Kidney (tissue), 14 donors: ENCODE results near the gene KASH5. TPM values are rescaled to one million over a fixed set of nuclear protein-coding genes. Genes with fewer than 3 reads are reported as not detected.

Experiments
- DNase-seq, 5 donors: peaks; one replicate each; pipeline ENCODE4 v3.0.0-alpha.2; 2013 to 2020
- FAIRE-seq: peaks from 2 replicates; lab custom pipeline; 2012; peaks lifted over from hg19 to GRCh38; lab: Jason Lieb, UNC
- H3K27ac ChIP-seq, 2 donors: one replicate each; pipeline ENCODE4 v1.7.0; 2013; ENCODE audit warnings: low read depth in 2 of 2, low read length in 2 of 2, inconsistent platforms in 1 of 2
- H3K27me3 ChIP-seq: one replicate; pipeline ENCODE4 v1.7.1; 2013; ENCODE audit warnings: low read length, inconsistent platforms; ENCODE audit not compliant: control insufficient read depth, insufficient read depth
- H3K36me3 ChIP-seq, 3 donors: one replicate each; pipeline versions ENCODE4 v1.7.0 to v1.7.1; 2013; ENCODE audit warnings: low read length in 3 of 3, control low read depth in 1 of 3, inconsistent platforms in 1 of 3; ENCODE audit not compliant: insufficient read depth in 3 of 3, control insufficient read depth in 2 of 3
- H3K4me1 ChIP-seq, 3 donors: one replicate each; pipeline versions ENCODE4 v1.7.0 to v1.7.1; 2013; ENCODE audit warnings: low read length in 3 of 3, inconsistent platforms in 1 of 3, low read depth in 1 of 3; ENCODE audit not compliant: control insufficient read depth in 2 of 3, insufficient read depth in 2 of 3
- H3K4me3 ChIP-seq, 3 donors: one replicate each; pipeline versions ENCODE4 v1.7.0 to v1.8.1; 2013; ENCODE audit warnings: low read length in 3 of 3, control low read depth in 1 of 3, inconsistent platforms in 1 of 3
- H3K9ac ChIP-seq, 3 donors: one replicate each; pipeline versions ENCODE4 v1.7.0 to v1.7.1; 2013; ENCODE audit warnings: low read length in 3 of 3, control low read depth in 1 of 3, inconsistent platforms in 1 of 3
- H3K9me3 ChIP-seq, 3 donors: one replicate each; pipeline versions ENCODE4 v1.7.0 to v1.7.1; 2013; ENCODE audit warnings: low read length in 3 of 3, control low read depth in 1 of 3, inconsistent platforms in 1 of 3; ENCODE audit not compliant: control insufficient read depth in 2 of 3, insufficient read depth in 1 of 3
- CTCF ChIP-seq: IDR thresholded peaks from 3 replicates; pipeline ENCODE4 v1.5.1; 2012; ENCODE audit warnings: mild to moderate bottlenecking, moderate library complexity, borderline replicate concordance; ENCODE audit not compliant: insufficient read depth; ENCODE audit errors: extremely low read depth
- intact Hi-C: fragments of 100-400 bp; cut with DNase I; formaldehyde crosslinking; loops from one replicate; pipeline ENCODE4 v1.11.1; 2022
- polyA plus RNA-seq: library from polyadenylated mRNA; stranded (reverse); fragments of 350-450 nt; fragmentation: Illumina TruSeq; extraction: RNeasy Lipid Tissue Mini Kit (QIAGEN cat#74804); gene quantifications from one replicate; pipeline ENCODE4 v1.2.3, GENCODE V29; 2014; ENCODE audit warnings: low read depth, low replicate concordance; ENCODE audit not compliant: insufficient read depth
- total RNA-seq: library from RNA; stranded (reverse); fragmentation: NEBNext Ultra II Directional; extraction: Animal tissue kit (Norgen Biotek cat#: 25700); gene quantifications from one replicate; pipeline ENCODE4 v1.2.1, GENCODE V29; 2021
- donor health status: control.
- donor health status: control.
- donor health status: control.
- donor health status: control.
- donor health status: control.
- donor health status: DM: yes; HTN: yes; CAD: no.
- donor health status: Normal renal cell carcinoma (clear cell type).

KASH5 gene
- total and polyA plus RNA-seq, 2 donors from 2014 or later = not detected

DNA sequence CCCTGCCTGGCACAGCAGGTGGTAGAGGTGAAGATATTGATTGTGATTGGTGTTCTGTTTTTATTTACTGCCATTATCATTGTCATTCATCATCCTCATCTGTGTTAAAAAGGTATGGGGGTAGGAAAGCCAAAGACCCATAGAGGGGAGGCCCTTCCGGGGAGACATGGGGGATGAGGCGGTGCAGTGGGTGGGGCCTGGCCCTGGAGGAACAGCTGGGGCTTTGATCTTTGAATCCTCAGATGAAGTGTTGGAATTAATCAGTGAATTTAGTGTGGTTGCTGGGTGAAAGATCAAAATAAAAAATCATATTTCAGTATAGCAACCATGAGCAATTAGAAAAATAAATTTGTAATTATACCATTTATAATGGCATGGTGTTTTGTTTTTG is 27.8 kb downstream of the KASH5 start:
- no peak for TF ChIP-seq CTCF
- Histone ChIP-seq H3K4me3 (no peak overlapping the region), H3K9me3 (no peaks in the 10 kb centered on the region), H3K36me3 (no peaks in the 10 kb centered on the region), H3K27me3 (peaks cover 13% of the 10 kb centered on the region), H3K27ac (no peak overlapping the region), H3K4me1 (no peaks in the 10 kb centered on the region), H3K9ac (no peak overlapping the region)
- no peak for FAIRE-seq
- intact Hi-C loops = no loop called here
- DNase-seq = no peak

DNA sequence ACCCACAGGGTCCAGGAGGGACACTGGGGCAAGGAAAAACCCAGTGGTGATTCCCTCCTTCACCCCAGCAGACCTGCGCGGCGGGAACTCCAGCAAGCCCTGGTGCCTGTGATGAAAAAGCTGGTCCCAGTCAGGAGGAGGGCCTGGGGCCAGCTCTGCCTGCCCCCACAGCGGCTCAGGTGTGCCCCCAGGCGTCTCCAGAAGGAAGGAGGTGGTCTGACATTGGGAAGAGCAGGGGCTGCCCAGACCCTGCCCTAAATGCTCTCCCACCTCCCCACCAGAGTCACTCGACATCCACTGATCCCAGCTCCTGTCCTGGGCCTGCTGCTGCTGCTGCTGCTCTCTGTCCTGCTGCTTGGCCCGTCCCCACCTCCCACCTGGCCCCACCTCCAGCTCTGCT is 29.0 kb downstream of the KASH5 start:
- no peak for TF ChIP-seq CTCF
- H3K4me3 ChIP-seq = no peak overlapping the region
- intact Hi-C loops = no loop called here
- H3K4me1 ChIP-seq = no peaks in the 10 kb centered on the region
- H3K27ac ChIP-seq = no peak overlapping the region
- DNase-seq = no peak
- FAIRE-seq = no peak
- no peaks in the 10 kb centered on the region for H3K9me3 ChIP-seq
- peaks cover 18% of the 10 kb centered on the region for H3K27me3 ChIP-seq
- no peaks in the 10 kb centered on the region for H3K36me3 ChIP-seq
- H3K9ac ChIP-seq = no peak overlapping the region

- Histone ChIP-seq H3K36me3 (no peaks in the 10 kb centered on the region), H3K27ac (no peak overlapping the region), H3K4me3 (no peak overlapping the region), H3K4me1 (peaks cover 0 to 5% (median 0%) of the 10 kb centered on the region in 3 donors), H3K27me3 (peaks cover 24% of the 10 kb centered on the region), H3K9me3 (no peaks in the 10 kb centered on the region), H3K9ac (no peak overlapping the region)
- DNase-seq (no peak), FAIRE-seq (no peak)
- intact Hi-C loops = no loop called here
- TF ChIP-seq CTCF = no peak
Observed at GRCh38 chr19:49418511-49418910, 30.5 kb downstream of the KASH5 start.

DNA sequence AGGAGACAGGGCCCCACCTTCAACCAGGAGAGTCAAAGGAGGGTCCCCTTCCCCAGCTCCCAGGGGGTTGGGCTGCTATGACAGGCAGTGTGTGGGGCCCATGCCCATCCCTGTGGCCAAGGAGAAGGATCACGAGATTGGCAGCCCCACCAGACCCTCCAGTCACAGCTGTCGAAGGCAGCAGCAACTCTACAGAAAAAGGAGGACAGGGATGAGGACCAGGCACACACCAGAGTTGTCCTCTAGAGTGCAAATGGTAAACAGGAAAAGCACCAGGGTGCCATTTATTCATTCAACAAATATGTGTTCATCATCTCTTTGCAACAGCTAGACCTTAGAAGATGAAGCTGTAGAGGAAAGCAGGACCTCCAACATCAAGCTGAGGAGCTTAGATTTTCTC is 31.1 kb downstream of the KASH5 start:
- Histone ChIP-seq H3K9ac (no peak overlapping the region), H3K4me1 (peaks cover 0 to 5% (median 0%) of the 10 kb centered on the region in 3 donors), H3K27me3 (peaks cover 31% of the 10 kb centered on the region), H3K36me3 (no peaks in the 10 kb centered on the region), H3K4me3 (no peak overlapping the region), H3K27ac (no peak overlapping the region), H3K9me3 (no peaks in the 10 kb centered on the region)
- FAIRE-seq = no peak
- no peak for DNase-seq
- TF ChIP-seq CTCF = no peak
- intact Hi-C loops = no loop called here
